ENCODE results near the gene CCDC141. TPM values are rescaled to one million over a fixed set of nuclear protein-coding genes. Genes with fewer than 3 reads are reported as not detected.

Gene CCDC141
- total and polyA plus RNA-seq, 3 donors from 2014 or later, result 2.2 to 25.9 (median 17.8) TPM

- DNase-seq, result no peak
- no peaks in the 10 kb centered on the region for H3K9me3 ChIP-seq
- TF ChIP-seq POLR2A (IDR thresholded peaks at IDR 0.05), result no peak
- TF ChIP-seq CTCF (IDR thresholded peaks at IDR 0.05), result no peak
- no peak overlapping the region for H3K27ac ChIP-seq
- intact Hi-C loops (cut with DNase I; ENCODE audit: low total_unique reads), result no loop called here
- H3K4me3 ChIP-seq, result no peak overlapping the region
- WGBS, 2 donors, result 84 to 92% methylated on average over 2 of the region's 2 CpGs
- no peaks in the 10 kb centered on the region for H3K27me3 ChIP-seq
- no peaks in the 10 kb centered on the region for H3K4me1 ChIP-seq
- H3K36me3 ChIP-seq (ENCODE audit: low read depth, missing control alignments), result no peaks in the 10 kb centered on the region
Measured at GRCh38 chr2:178811045-178811444, 238.9 kb downstream of the CCDC141 start.

DNA sequence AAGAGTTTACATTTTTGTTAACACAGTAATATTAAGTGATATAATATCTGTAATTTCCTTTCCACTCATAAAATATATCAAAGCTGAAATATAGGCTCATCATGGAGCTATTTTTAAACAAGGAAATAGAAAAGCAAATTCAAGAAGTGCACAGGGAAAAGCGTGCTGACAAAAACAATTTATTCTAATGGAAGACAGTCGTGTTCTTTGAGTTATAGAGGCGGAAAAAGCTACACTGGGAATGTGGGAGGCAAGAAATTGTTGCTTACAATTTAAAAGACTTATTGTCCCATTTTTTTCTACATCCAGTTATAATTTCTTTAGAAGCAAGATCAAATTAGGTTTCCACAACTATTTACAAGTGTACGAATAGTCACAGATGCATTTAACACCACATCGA is 239.5 kb downstream of the CCDC141 start:
- H3K9me3 ChIP-seq, result no peaks in the 10 kb centered on the region
- 85 to 86% methylated on average over 5 of the region's 5 CpGs for WGBS, 2 donors
- no peaks in the 10 kb centered on the region for H3K36me3 ChIP-seq (ENCODE audit: low read depth, missing control alignments)
- H3K4me3 ChIP-seq, result no peak overlapping the region
- H3K27me3 ChIP-seq, result no peaks in the 10 kb centered on the region
- no peak overlapping the region for H3K27ac ChIP-seq
- TF ChIP-seq POLR2A (IDR thresholded peaks at IDR 0.05), result no peak
- no peak for TF ChIP-seq CTCF (IDR thresholded peaks at IDR 0.05)
- no peaks in the 10 kb centered on the region for H3K4me1 ChIP-seq
- DNase-seq, result no peak
- intact Hi-C loops (cut with DNase I; ENCODE audit: low total_unique reads), result no loop called here

- no peaks in the 10 kb centered on the region for H3K9me3 ChIP-seq
- WGBS, 2 donors, result 82 to 86% methylated on average over 10 of the region's 10 CpGs
- H3K27me3 ChIP-seq, result no peaks in the 10 kb centered on the region
- DNase-seq, result no peak
- H3K27ac ChIP-seq, result no peak within 1 kb of the TSS
- H3K4me3 ChIP-seq, result no peak within 1 kb of the TSS
- no peaks in the 10 kb centered on the region for H3K4me1 ChIP-seq
- H3K36me3 ChIP-seq (ENCODE audit: low read depth, missing control alignments), result no peaks in the 10 kb centered on the region
- intact Hi-C loops (cut with DNase I; ENCODE audit: low total_unique reads), result no loop called here
- TF ChIP-seq POLR2A (IDR thresholded peaks at IDR 0.05), result no peak
- TF ChIP-seq CTCF (IDR thresholded peaks at IDR 0.05), result no peak
Measured at GRCh38 chr2:178807227-178808008, 242.5 kb downstream of the CCDC141 start, which contains the start of gene TTN. Gene TTN, minus strand, starts transcription at chr2:178807423. Its CDS starts 2,781 bp downstream, at chr2:178804642.

DNA sequence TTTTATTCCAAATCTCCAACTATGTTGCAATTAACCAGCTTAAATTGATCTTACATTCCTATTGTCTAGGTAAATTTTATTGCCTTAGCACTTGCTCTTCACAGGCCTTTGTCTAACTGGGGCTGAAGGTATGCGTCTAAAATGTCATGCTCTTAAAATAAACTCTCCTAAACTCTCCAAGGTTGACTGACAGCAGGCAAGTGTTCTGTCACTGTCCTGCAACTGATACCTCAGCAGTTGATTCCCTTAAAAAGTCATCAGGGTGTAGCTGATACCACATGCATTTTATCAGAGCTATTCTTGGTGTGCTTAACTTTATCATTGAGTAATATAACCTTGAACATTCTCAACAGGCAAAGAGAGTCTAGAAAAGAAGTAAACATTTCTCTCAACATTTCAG is 243.4 kb downstream of the CCDC141 start:
- TF ChIP-seq CTCF (IDR thresholded peaks at IDR 0.05), result no peak
- no peak for TF ChIP-seq POLR2A (IDR thresholded peaks at IDR 0.05)
- no peaks in the 10 kb centered on the region for H3K36me3 ChIP-seq (ENCODE audit: low read depth, missing control alignments)
- no peaks in the 10 kb centered on the region for H3K9me3 ChIP-seq
- no peak overlapping the region for H3K27ac ChIP-seq
- intact Hi-C loops (cut with DNase I; ENCODE audit: low total_unique reads), result no loop called here
- no peaks in the 10 kb centered on the region for H3K4me1 ChIP-seq
- 63 to 75% methylated on average over 1 of the region's 1 CpG for WGBS, 2 donors
- no peak overlapping the region for H3K4me3 ChIP-seq
- no peak for DNase-seq
- no peaks in the 10 kb centered on the region for H3K27me3 ChIP-seq

- no peak for DNase-seq
- Histone ChIP-seq H3K4me1 (no peaks in the 10 kb centered on the region), H3K4me3 (no peak overlapping the region), H3K36me3 (ENCODE audit: low read depth, missing control alignments) (no peaks in the 10 kb centered on the region), H3K27me3 (no peaks in the 10 kb centered on the region), H3K27ac (no peak overlapping the region), H3K9me3 (no peaks in the 10 kb centered on the region)
- TF ChIP-seq CTCF (IDR thresholded peaks at IDR 0.05), result no peak
- TF ChIP-seq POLR2A (IDR thresholded peaks at IDR 0.05), result no peak
- 44 to 55% methylated on average over 2 of the region's 2 CpGs for WGBS, 2 donors
- intact Hi-C loops (cut with DNase I; ENCODE audit: low total_unique reads), result no loop called here
Measured at GRCh38 chr2:178805457-178805856, 244.5 kb downstream of the CCDC141 start.

Data from testis (tissue), 3 donors.